ENCODE measurements around the gene RAB37. TPM values are rescaled to one million over a fixed set of nuclear protein-coding genes. Genes with fewer than 3 reads are reported as not detected.

RAB37 gene
- total and polyA plus RNA-seq, 2 of the 8 experiments (the other 6 are each of a cell fraction or from before 2014, with no cell fraction given): 5.5 to 6.1 TPM

DNA sequence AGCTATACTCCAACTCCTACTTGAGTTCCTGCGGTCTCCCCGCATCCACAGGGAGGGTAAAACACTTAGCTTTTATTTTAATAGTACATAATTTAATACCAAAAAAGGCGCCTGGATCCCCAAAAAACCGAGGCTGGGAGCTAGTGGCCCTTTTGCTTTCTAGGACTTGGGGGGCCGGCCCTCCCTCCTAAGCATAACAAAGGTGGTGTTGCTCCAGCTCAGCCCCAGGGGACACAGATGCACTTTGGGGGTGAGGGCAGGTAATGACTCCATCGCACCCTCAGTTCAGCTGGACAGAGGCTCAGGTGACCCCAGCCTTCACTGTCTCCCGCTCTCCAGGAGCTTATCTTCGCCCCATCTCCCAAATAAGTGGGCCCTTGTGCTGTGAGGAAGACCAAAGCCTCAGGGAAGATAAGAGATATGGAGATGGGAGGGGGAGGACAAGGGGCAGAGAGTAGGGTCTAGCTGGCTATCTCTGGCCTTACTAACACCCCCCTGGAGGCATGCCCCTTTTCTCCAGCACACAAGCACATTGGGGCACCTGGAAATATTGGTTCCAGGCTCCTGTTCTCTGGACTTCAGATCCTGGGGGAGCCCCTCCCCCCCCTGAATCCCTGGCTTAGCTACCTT lies 8.6 kb downstream of the RAB37 start:
- Histone ChIP-seq H3K14ac (ENCODE audit: insufficient read length) (no peak overlapping the region), H2BK5ac (ENCODE audit: low read depth, low read length) (peak overlapping the region; percentile 18; the same call in 1 of the 2 replicates), H3K27ac (ENCODE audit: low read depth, low read length) (no peak overlapping the region), H3K79me2 (ENCODE audit: control insufficient read depth in 1 of 2, insufficient read depth in 2 of 2, low read length in 2 of 2) (peaks cover under 1 to 16% of the 10 kb centered on the region in 2 experiments; a peak in 3 of 4 replicates), H4K8ac (ENCODE audit: extremely low read depth, insufficient read depth, low read length) (no peak overlapping the region; the same call in 1 of the 2 replicates), H3K9ac (replicated peaks in 1 of 4; ENCODE audit: extremely low read depth in 1 of 4, low read depth in 3 of 4, low read length in 3 of 4) (no peak overlapping the region), H3K79me1 (ENCODE audit: low read depth, low read length) (peaks cover 3% of the 10 kb centered on the region), H2BK20ac (ENCODE audit: low read length) (no peak overlapping the region), H3K23ac (ENCODE audit: insufficient read length) (no peak overlapping the region), H2BK15ac (ENCODE audit: low read length) (no peak overlapping the region), H2AK5ac (ENCODE audit: low read depth, low read length) (0 out of 2 replicates have a peak overlapping the region, but pooled peaks have one; percentile 18), H4K5ac (ENCODE audit: insufficient read length, low read depth, low read length) (no peak overlapping the region), H3K23me2 (ENCODE audit: low read depth, low read length) (peaks cover 13% of the 10 kb centered on the region), H3K56ac (replicated peaks; ENCODE audit: insufficient read length, low read depth, low read length) (no peak overlapping the region), H3K4me1 (replicated peaks in 1 of 4; ENCODE audit: control insufficient read depth in 3 of 4, insufficient read depth in 4 of 4, low read length in 3 of 4) (peaks cover 5 to 32% (median 22%) of the 10 kb centered on the region in 4 experiments), H4K20me1 (replicated peaks in 1 of 2; ENCODE audit: control insufficient read depth in 1 of 2, insufficient read depth in 2 of 2, low read length in 2 of 2) (peaks cover 10 to 12% of the 10 kb centered on the region in 2 experiments), H2BK120ac (replicated peaks; ENCODE audit: low read depth, low read length) (no peak overlapping the region), H4K91ac (replicated peaks; ENCODE audit: insufficient read length, low read length) (peak overlapping the region; percentile 25), H2BK12ac (ENCODE audit: low read depth, low read length) (no peak overlapping the region), H3K36me3 (ENCODE audit: control insufficient read depth in 2 of 4, insufficient read depth in 4 of 4, low read length in 3 of 4) (no peaks in the 10 kb centered on the region), H3K27me3 (replicated peaks in 1 of 4; ENCODE audit: control insufficient read depth in 3 of 4, extremely low read depth in 1 of 4, insufficient read depth in 3 of 4, low read length in 3 of 4) (no peaks in the 10 kb centered on the region), H3K4me2 (ENCODE audit: insufficient read depth in 1 of 2, low read depth in 2 of 2, low read length in 2 of 2) (peak overlapping the region; percentile 15 to 74), H3K9me3 (ENCODE audit: insufficient read depth in 2 of 2, low read depth in 1 of 2, low read length in 1 of 2) (no peaks in the 10 kb centered on the region), H3K18ac (ENCODE audit: extremely low read depth, low read length) (peak overlapping the region; percentile 17; the same call in 1 of the 2 replicates), H3K4me3 (ENCODE audit: extremely low read depth in 1 of 4, insufficient read depth in 2 of 4, low read depth in 3 of 4, low read length in 4 of 4) (peak overlapping the region in 2 of 4 experiments; percentile 10 to 52; a peak in 3 of 8 replicates), H3K4ac (replicated peaks; ENCODE audit: insufficient read length, low read depth, low read length) (no peak overlapping the region), H2AFZ (ENCODE audit: low read length) (no peak overlapping the region)
- TF ChIP-seq, protein P1, sequence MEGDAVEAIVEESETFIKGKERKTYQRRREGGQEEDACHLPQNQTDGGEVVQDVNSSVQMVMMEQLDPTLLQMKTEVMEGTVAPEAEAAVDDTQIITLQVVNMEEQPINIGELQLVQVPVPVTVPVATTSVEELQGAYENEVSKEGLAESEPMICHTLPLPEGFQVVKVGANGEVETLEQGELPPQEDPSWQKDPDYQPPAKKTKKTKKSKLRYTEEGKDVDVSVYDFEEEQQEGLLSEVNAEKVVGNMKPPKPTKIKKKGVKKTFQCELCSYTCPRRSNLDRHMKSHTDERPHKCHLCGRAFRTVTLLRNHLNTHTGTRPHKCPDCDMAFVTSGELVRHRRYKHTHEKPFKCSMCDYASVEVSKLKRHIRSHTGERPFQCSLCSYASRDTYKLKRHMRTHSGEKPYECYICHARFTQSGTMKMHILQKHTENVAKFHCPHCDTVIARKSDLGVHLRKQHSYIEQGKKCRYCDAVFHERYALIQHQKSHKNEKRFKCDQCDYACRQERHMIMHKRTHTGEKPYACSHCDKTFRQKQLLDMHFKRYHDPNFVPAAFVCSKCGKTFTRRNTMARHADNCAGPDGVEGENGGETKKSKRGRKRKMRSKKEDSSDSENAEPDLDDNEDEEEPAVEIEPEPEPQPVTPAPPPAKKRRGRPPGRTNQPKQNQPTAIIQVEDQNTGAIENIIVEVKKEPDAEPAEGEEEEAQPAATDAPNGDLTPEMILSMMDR (IDR thresholded peaks at IDR 0.05; ENCODE audit: control extremely low read depth in 1 of 3, insufficient read depth in 1 of 3, low read depth in 1 of 3, low read length in 3 of 3): no peak
- 0 out of 2 replicates have a peak, but pooled peaks have one; percentile 9 for TF ChIP-seq POU5F1 (IDR thresholded peaks at IDR 0.05; ENCODE audit: low read depth, low read length)
- CTCF ChIA-PET (ENCODE audit: partially characterized antibody): interaction anchor here (0.6 to 4.7 kb wide), 35 partner anchors 9 to 368 kb away, joined by 3 to 388 read pairs (median 6); partner anchors contain the start of genes CD300LF, MRPL58, NAT9 and RAB37
- POLR2A ChIA-PET (ENCODE audit: partially characterized antibody): interaction anchor here (0.8 to 9.3 kb wide), 13 partner anchors 8 to 115 kb away, joined by 3 to 60 read pairs (median 4); partner anchors contain the start of genes NAT9 and RAB37
- WGBS, 2 experiments (ENCODE audit: extremely low coverage in 1 of 2, insufficient coverage in 1 of 2, insufficient read length in 1 of 2, insufficient replicate concordance in 2 of 2, low coverage in 1 of 2, low lambda C conversion rate in 2 of 2, missing lambda C conversion rate in 1 of 2): 66% methylated on average over 8 of the region's 8 CpGs; no CpG with 5 or more reads in 1 of the 2 experiments
- DNase-seq (ENCODE audit: low read depth in 1 of 2, low spot score in 2 of 2) (no peak), FAIRE-seq (no peak)

Measured in H1 (cell line).